ENCODE measurements around the gene RTTN.

- TF ChIP-seq, protein P1, sequence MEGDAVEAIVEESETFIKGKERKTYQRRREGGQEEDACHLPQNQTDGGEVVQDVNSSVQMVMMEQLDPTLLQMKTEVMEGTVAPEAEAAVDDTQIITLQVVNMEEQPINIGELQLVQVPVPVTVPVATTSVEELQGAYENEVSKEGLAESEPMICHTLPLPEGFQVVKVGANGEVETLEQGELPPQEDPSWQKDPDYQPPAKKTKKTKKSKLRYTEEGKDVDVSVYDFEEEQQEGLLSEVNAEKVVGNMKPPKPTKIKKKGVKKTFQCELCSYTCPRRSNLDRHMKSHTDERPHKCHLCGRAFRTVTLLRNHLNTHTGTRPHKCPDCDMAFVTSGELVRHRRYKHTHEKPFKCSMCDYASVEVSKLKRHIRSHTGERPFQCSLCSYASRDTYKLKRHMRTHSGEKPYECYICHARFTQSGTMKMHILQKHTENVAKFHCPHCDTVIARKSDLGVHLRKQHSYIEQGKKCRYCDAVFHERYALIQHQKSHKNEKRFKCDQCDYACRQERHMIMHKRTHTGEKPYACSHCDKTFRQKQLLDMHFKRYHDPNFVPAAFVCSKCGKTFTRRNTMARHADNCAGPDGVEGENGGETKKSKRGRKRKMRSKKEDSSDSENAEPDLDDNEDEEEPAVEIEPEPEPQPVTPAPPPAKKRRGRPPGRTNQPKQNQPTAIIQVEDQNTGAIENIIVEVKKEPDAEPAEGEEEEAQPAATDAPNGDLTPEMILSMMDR (IDR thresholded peaks at IDR 0.05; ENCODE audit: extremely low read depth in 1 of 2, insufficient read depth in 1 of 2, low read depth in 1 of 2, low read length in 2 of 2) = no peak
- TF ChIP-seq EZH2 (IDR thresholded peaks at IDR 0.05; ENCODE audit: borderline replicate concordance, low read depth, low read length, severe bottlenecking) = no peak
- no peak for TF ChIP-seq POLR2AphosphoS5 (IDR thresholded peaks at IDR 0.05; ENCODE audit: insufficient read depth, low read depth, low read length)
- no peak for TF ChIP-seq POLR2A (IDR thresholded peaks at IDR 0.05; ENCODE audit: low read depth, low read length)
- no peak for TF ChIP-seq FOS (IDR thresholded peaks at IDR 0.05; ENCODE audit: borderline replicate concordance, insufficient read depth, low read length)
- no peak for TF ChIP-seq JUN (IDR thresholded peaks at IDR 0.05; ENCODE audit: borderline replicate concordance, insufficient read depth, insufficient read length, low read depth)
Observed at GRCh38 chr18:70200286-70200685, 5.2 kb downstream of the RTTN start.
